GM20000 (cell line): ENCODE measurements around the gene SZRD1.

Source experiments
- DNase-seq: peaks from one replicate; pipeline ENCODE4 v3.0.0; 2012; ENCODE audit warnings: low spot score
- CTCF ChIP-seq: IDR thresholded peaks from 2 replicates; pipeline ENCODE4 v1.5.1; 2012; ENCODE audit warnings: mild to moderate bottlenecking, control low read depth; ENCODE audit errors: extremely low read depth, missing control alignments

Gene SZRD1

GRCh38 chr1:16438516-16438915, 71.5 kb downstream of the SZRD1 start:
- no peak for DNase-seq
- TF ChIP-seq CTCF = no peak

GRCh38 chr1:16438924-16439323, 71.9 kb downstream of the SZRD1 start:
- no peak for DNase-seq
- TF ChIP-seq CTCF = no peak

- TF ChIP-seq CTCF = no peak
- DNase-seq = no peak
Measured at GRCh38 chr1:16440131-16440469, 73.1 kb downstream of the SZRD1 start.

- peak; percentile 90 for TF ChIP-seq CTCF
- peak; percentile 89 for DNase-seq
Measured at GRCh38 chr1:16440470-16441281, 73.6 kb downstream of the SZRD1 start, which contains the start of gene NECAP2. TSS of gene NECAP2 (plus strand) at chr1:16440724. CDS start at chr1:16440762, 38 bp downstream.

GRCh38 chr1:16441282-16441665, 74.2 kb downstream of the SZRD1 start:
- DNase-seq = no peak
- TF ChIP-seq CTCF = no peak

GRCh38 chr1:16442265-16442664, 75.2 kb downstream of the SZRD1 start:
- TF ChIP-seq CTCF = no peak
- no peak for DNase-seq

- no peak for DNase-seq
- TF ChIP-seq CTCF = no peak
Measured at GRCh38 chr1:16442941-16443340, 75.9 kb downstream of the SZRD1 start.
